MG63 (cell line): ENCODE data around the gene ATP2B2. TPM values are rescaled to one million over a fixed set of nuclear protein-coding genes. Genes with fewer than 3 reads are reported as not detected.

Experiments
- DNase-seq: peaks from one replicate; pipeline ENCODE4 v3.0.0-alpha.2; 2020
- H3K27me3 ChIP-seq: fragments of 250-450 bp; sonication (Bioruptor Pico); 2 replicates; pipeline ENCODE4 v1.5.1; 2020; ENCODE audit warnings: mild to moderate bottlenecking, moderate library complexity
- H3K36me3 ChIP-seq: fragments of 250-450 bp; sonication (Bioruptor Pico); 2 replicates; pipeline ENCODE4 v1.5.1; 2020; ENCODE audit warnings: mild to moderate bottlenecking, moderate library complexity
- H3K4me3 ChIP-seq: fragments of 250-450 bp; sonication (Bioruptor Pico); 2 replicates; pipeline ENCODE4 v1.5.1; 2020; ENCODE audit warnings: mild to moderate bottlenecking, moderate library complexity
- H3K9me3 ChIP-seq: fragments of 250-450 bp; sonication (Bioruptor Pico); 2 replicates; pipeline ENCODE4 v1.5.1; 2020; ENCODE audit warnings: mild to moderate bottlenecking, moderate library complexity
- total RNA-seq: library from RNA; depleted of rRNA; stranded (reverse); fragments of >200 nt; shearing (Covaris generic); gene quantifications from 2 replicates; pipeline ENCODE4 v1.2.3, GENCODE V29; 2014; ENCODE audit warnings: low replicate concordance

ATP2B2 gene
- total RNA-seq, 1 experiment from 2014 or later, result 0.03 TPM

DNA sequence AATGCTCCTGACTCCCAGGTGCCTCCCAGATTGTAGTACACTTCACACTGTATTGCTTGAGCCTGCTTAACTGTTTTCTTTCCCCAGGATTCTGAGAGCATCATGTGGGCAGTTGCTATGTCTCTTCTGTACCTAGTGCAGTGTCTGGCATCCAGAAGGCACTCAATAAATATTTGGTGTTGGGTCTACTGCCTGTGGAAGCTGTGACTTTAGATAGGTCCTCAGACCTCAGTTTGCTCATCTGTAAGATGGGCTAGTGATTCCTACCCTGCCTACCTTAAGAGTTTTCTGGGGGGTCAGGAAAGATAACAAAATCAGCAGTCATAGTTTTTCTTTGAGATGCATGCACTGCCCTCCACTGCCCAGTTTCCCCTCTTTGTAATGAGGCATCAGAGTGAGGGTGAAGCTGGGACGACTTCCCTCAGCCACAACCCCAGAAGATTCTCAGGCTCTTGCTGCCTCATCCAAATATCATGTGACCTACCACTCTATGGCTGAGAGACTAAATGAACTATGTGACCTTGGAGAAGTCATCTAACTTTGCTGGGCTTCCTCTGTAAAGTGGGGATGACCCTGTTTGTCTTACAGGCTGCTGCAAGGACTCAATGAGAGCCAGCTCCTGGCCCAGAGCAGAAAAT, 50.4 kb downstream of the ATP2B2 start:
- no peaks in the 10 kb centered on the region for H3K36me3 ChIP-seq
- H3K27me3 ChIP-seq, result no peaks in the 10 kb centered on the region
- no peak overlapping the region for H3K4me3 ChIP-seq
- no peak for DNase-seq
- no peaks in the 10 kb centered on the region for H3K9me3 ChIP-seq

DNA sequence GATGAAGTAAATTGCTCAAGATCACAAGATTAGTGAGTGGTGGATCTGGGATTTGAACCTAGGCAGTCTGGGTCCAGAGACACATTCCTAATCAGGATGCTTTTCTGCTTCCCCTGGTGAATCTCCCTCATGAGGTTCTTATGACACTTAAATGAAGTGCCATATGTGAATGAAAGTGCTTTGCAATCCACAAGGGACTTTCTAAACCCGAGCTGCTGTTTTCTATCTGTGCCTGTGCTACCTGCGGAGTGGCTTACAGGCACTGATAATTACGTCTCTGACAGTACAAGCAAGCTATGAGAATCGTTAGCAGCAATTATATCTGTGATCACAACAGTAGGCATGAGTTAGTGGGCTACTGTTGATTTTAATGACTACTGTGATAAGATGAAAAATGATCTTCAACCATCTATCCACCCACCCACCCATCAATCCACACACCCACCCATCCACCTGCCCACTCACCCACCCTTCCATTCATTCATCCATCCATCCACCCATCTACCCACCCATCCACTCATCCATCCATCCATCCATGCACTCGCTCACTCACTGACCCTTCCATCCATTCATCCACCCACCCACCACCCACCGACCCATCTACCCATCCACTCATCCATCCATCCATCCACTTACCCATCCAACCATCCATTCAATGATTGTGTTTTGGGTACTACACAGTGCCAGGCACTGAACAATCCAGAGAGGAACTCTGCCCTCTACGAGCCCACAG, 51.8 kb downstream of the ATP2B2 start:
- H3K36me3 ChIP-seq, result no peaks in the 10 kb centered on the region
- H3K9me3 ChIP-seq, result no peaks in the 10 kb centered on the region
- DNase-seq, result no peak

DNA sequence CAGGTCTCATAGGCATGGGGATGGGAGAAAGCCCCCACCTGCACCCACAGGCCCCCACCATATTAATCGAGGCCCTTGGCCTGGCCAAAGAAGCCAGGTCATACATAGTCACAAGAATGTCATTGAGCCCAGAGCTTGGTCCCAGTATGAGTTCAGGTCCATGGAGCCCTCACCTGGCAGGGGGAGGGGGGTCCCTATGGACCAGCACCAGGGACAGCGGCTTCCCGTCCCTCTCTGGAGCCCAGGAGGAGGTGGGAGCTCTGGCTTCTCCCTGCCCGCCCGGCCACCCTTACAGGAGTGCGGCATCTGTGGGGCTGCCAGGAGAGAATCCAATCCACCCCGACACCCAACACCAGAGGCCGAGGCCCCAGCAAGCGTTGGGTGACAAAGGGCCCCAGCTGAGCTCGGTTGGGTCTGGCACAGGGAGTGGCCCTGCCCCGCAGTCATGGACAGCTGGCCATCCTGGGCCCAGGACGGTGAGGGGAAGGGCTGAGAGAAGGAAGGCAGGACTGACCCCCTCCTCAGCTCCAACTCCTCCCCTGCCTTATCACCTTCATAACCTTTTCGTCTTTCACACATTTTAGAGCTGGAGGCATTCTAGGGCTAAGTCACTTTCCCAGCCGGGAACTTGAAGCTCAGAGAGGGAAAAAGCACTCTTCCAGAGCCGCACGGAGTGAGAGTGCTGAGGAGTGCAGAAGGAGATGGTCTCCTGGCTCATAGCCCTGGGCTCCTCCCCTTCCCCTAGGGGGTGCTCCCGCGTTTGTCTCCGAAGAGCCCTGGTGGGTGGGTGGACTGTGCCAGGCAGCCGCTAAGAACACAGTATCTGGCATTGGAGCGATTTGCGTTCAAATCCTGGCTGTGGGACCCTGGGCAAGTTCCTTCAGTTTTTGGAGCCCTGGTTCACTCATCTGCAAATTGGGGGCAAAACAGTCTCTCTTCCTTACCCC, 54.6 kb downstream of the ATP2B2 start:
- no peak overlapping the region for H3K4me3 ChIP-seq
- H3K9me3 ChIP-seq, result no peaks in the 10 kb centered on the region
- no peak for DNase-seq
- no peaks in the 10 kb centered on the region for H3K36me3 ChIP-seq
- no peaks in the 10 kb centered on the region for H3K27me3 ChIP-seq

More for the DNA sequence above, 51.8 kb downstream of the ATP2B2 start:
- Histone ChIP-seq H3K4me3 (no peak overlapping the region), H3K27me3 (no peaks in the 10 kb centered on the region)

GRCh38 chr3:10449436-10449835, 56.0 kb downstream of the ATP2B2 start:
- Histone ChIP-seq H3K9me3 (no peaks in the 10 kb centered on the region), H3K27me3 (no peaks in the 10 kb centered on the region), H3K4me3 (no peak overlapping the region), H3K36me3 (no peaks in the 10 kb centered on the region)
- no peak for DNase-seq

DNA sequence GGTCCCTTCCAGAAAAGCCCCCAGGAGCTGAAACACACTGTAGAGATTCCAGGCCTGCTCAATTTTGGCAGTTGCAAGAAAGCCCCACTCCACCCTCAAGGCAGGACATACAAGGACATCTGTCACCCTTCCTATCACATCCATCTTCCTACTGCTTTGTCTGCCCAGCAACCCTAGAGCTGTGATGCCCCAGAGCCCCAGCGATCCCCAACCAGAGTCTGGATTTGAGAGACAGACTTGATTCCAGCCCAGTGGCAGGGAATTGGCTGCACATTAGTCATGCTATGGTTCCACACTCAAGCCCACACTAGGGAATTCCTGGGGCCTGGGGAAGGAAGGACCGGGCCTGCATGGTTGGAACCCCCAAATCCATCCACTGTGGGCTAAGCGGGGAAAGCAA, 56.8 kb downstream of the ATP2B2 start:
- Histone ChIP-seq H3K9me3 (no peaks in the 10 kb centered on the region), H3K27me3 (no peaks in the 10 kb centered on the region), H3K36me3 (no peaks in the 10 kb centered on the region), H3K4me3 (no peak overlapping the region)
- no peak for DNase-seq

GRCh38 chr3:10447527-10448260, 57.7 kb downstream of the ATP2B2 start:
- Histone ChIP-seq H3K36me3 (no peaks in the 10 kb centered on the region), H3K9me3 (no peaks in the 10 kb centered on the region), H3K27me3 (no peaks in the 10 kb centered on the region), H3K4me3 (no peak overlapping the region)
- no peak for DNase-seq

DNA sequence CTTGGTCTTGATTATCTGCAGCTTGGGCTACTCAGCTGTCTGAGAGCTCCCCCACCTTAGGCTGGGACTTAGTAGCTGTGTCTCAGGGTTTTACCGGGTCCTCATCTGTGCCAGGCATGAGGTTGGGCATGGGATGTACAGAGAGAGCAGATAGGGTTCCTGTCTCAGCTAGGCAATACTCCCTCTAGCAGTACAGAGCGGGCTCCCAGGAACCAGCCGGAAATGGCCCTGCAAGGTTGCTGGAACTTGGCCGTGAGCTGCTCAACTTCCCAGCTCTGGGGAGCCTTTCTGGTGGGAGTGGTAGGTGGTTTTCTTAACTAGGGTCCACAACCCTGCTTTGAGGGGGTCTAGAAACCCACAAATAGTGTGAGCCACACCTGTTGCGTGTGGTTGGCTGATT, 58.3 kb downstream of the ATP2B2 start:
- H3K9me3 ChIP-seq, result no peaks in the 10 kb centered on the region
- DNase-seq, result no peak
- H3K36me3 ChIP-seq, result no peaks in the 10 kb centered on the region
- no peaks in the 10 kb centered on the region for H3K27me3 ChIP-seq
- no peak overlapping the region for H3K4me3 ChIP-seq

DNA sequence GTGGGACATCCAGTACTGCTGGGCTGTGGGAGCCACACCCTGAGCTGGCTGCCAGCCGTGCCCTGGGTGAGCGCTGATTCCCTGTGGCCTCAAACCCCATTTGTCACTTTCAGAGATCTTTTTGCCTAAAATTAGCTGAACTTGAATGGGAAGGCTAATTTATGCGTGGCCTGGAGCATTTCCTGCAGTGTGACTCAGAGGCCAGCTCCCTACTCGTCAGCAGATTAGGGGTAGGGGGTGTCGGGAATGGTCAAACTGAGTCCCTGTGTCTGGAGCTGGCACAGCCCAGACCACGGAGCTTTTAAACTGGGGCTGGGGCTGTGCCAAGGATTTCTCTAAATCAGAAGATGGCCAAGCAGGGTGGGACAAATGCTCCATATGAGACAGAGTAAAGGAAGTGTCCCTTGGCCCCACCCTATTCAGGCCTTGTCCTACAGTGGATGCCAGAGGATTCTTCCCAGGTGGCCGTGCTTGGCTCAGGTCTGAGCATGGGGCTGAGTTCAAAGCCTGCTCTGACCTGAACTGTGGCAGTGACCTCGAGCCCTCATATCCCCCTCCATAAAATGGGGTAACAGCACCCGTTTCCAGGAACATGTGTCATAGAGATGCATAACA, 59.7 kb downstream of the ATP2B2 start:
- no peak for DNase-seq

DNA sequence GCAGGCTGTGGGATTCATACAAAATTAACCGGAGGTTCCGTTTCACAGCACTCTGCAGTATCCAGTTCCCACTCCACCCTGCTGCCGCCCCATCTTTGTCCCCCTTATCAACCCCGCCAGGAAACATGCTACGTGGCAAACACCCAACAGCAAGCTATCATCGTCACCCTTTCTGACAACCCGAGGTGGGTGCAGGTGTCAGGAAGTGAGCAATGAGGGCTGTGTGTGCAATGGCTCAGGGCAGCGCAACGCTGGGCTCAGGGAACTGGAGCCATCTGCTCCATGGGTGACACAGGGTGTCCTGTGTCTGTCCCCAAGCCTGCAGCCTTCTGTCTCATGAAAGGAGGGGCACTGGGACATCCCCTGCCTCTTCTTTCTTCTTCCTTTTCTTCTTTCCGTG, 60.9 kb downstream of the ATP2B2 start:
- Histone ChIP-seq H3K9me3 (no peaks in the 10 kb centered on the region), H3K36me3 (no peaks in the 10 kb centered on the region), H3K27me3 (no peaks in the 10 kb centered on the region), H3K4me3 (no peak overlapping the region)
- no peak for DNase-seq

More for the DNA sequence above, 59.7 kb downstream of the ATP2B2 start:
- no peaks in the 10 kb centered on the region for H3K36me3 ChIP-seq
- no peak overlapping the region for H3K4me3 ChIP-seq
- H3K27me3 ChIP-seq, result no peaks in the 10 kb centered on the region
- H3K9me3 ChIP-seq, result no peaks in the 10 kb centered on the region

DNA sequence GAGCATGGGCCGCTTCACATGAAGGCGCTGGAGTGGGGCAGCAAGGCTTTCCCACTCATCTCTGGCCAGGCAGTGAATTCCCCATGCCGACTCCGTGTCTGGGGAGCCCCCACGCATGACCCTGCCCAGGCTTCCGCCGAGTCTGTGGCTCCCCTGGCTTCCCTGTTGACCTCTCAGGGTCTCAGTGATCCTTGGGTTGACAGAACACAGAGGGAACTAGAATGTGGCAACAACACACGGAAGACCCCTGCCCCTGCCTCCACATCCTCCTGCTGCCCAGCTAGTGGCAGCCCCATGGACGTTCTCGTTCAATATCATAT, 61.3 kb downstream of the ATP2B2 start:
- Histone ChIP-seq H3K36me3 (no peaks in the 10 kb centered on the region), H3K9me3 (no peaks in the 10 kb centered on the region), H3K4me3 (no peak overlapping the region), H3K27me3 (no peaks in the 10 kb centered on the region)
- DNase-seq, result no peak

GRCh38 chr3:10443272-10444109, 61.9 kb downstream of the ATP2B2 start:
- Histone ChIP-seq H3K9me3 (no peaks in the 10 kb centered on the region), H3K36me3 (no peaks in the 10 kb centered on the region), H3K27me3 (no peaks in the 10 kb centered on the region), H3K4me3 (no peak overlapping the region)
- no peak for DNase-seq

- H3K36me3 ChIP-seq, result no peaks in the 10 kb centered on the region
- no peak for DNase-seq
- H3K9me3 ChIP-seq, result no peaks in the 10 kb centered on the region
- no peaks in the 10 kb centered on the region for H3K27me3 ChIP-seq
- H3K4me3 ChIP-seq, result no peak overlapping the region
Measured at GRCh38 chr3:10442151-10442795, 63.1 kb downstream of the ATP2B2 start.

GRCh38 chr3:10440684-10441083, 64.7 kb downstream of the ATP2B2 start:
- Histone ChIP-seq H3K36me3 (no peaks in the 10 kb centered on the region), H3K9me3 (no peaks in the 10 kb centered on the region), H3K27me3 (no peaks in the 10 kb centered on the region), H3K4me3 (no peak overlapping the region)
- DNase-seq, result no peak

- H3K36me3 ChIP-seq, result no peaks in the 10 kb centered on the region
- no peak overlapping the region for H3K4me3 ChIP-seq
- H3K27me3 ChIP-seq, result no peaks in the 10 kb centered on the region
- H3K9me3 ChIP-seq, result no peaks in the 10 kb centered on the region
- DNase-seq, result no peak
Measured at GRCh38 chr3:10438902-10439610, 66.3 kb downstream of the ATP2B2 start.
